GM12872 (cell line): ENCODE measurements around the gene TCF15.

Source experiments
- TF ChIP-seq, protein P1 (sequence below): IDR thresholded peaks from 3 replicates; pipeline ENCODE4 v1.5.1; 2011; ENCODE audit warnings: low read depth, mild to moderate bottlenecking, low read length, moderate library complexity; ENCODE audit not compliant: insufficient read depth

The TCF15 gene

DNA sequence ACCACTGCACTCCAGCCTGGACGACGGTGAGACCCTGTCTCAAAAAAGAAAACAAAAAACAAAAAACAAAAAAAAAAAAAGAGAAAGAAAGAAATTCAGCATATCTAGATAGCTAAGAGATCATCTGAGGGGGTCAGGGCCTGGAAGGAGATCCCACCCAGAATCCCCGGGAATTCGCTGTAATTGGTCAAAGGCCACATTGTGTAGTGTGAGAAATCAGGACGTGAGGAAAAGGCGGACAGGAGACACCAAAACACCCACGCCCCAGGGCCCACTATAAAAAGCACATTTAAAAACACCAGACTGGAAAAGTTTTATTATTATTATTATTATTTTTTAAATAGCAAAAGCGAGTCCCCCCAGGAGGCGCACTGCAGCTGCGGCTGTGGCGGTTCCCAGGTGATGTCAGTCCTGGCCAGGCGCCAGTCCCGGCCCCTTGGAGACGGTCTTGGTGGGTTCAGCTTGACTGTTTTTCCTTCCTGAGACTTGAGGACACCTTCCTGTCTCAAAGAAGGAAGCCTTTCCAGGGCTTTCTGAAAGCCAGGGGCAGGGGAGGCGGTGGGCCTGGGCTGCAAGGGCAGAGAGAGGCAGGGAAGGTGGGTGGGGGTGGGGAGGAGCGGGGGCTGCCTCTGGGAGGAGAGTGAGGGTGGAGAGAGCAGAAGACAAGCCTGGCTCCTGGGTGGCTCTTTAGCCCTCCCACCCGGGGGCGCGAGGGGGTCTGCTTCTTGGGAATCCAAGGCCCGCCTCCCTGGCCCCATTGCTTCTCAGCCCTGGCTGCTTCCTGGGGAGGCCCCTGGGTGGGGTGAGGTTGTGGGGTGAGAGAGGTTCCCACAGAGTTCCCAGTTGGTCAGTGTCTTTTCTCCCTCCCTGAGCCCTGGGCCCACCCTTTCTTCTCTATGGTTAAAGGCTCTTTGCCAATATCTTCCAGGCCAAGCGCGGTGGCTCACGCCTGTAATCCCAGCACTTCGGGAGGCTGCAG lies 14.5 kb downstream of the TCF15 start:
- TF ChIP-seq, protein P1, sequence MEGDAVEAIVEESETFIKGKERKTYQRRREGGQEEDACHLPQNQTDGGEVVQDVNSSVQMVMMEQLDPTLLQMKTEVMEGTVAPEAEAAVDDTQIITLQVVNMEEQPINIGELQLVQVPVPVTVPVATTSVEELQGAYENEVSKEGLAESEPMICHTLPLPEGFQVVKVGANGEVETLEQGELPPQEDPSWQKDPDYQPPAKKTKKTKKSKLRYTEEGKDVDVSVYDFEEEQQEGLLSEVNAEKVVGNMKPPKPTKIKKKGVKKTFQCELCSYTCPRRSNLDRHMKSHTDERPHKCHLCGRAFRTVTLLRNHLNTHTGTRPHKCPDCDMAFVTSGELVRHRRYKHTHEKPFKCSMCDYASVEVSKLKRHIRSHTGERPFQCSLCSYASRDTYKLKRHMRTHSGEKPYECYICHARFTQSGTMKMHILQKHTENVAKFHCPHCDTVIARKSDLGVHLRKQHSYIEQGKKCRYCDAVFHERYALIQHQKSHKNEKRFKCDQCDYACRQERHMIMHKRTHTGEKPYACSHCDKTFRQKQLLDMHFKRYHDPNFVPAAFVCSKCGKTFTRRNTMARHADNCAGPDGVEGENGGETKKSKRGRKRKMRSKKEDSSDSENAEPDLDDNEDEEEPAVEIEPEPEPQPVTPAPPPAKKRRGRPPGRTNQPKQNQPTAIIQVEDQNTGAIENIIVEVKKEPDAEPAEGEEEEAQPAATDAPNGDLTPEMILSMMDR: no peak

- TF ChIP-seq, protein P1: no peak
These were observed 17.6 kb downstream of the TCF15 start for GRCh38 chr20:592506-592905.

DNA sequence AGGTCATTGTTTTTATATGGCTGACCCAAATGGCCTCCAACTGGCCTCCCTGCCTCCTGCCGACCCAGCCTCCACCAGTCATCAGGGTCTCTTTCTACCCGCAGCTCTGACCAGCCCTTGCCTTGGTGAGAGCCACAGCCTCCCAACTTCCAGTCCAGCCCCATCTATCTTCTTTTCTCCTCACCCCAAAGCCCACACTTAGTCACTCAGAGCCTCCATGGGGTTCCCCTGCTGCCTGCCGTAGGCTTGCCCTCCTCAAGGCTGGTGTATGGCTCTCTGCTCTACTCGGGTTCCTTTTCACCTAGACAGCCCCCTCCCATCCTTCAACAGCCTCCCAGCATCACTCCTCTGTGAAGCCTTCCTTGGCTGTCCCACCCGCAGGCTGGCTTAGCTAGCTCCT lies 18.2 kb downstream of the TCF15 start:
- TF ChIP-seq, protein P1: no peak

GRCh38 chr20:588932-589672 lies 21.0 kb downstream of the TCF15 start:
- TF ChIP-seq, protein P1: peak; percentile 18; the same call in 1 of the 3 replicates

GRCh38 chr20:588476-588875 lies 21.6 kb downstream of the TCF15 start:
- TF ChIP-seq, protein P1: no peak

GRCh38 chr20:584971-585301 lies 25.2 kb downstream of the TCF15 start:
- TF ChIP-seq, protein P1: no peak

DNA sequence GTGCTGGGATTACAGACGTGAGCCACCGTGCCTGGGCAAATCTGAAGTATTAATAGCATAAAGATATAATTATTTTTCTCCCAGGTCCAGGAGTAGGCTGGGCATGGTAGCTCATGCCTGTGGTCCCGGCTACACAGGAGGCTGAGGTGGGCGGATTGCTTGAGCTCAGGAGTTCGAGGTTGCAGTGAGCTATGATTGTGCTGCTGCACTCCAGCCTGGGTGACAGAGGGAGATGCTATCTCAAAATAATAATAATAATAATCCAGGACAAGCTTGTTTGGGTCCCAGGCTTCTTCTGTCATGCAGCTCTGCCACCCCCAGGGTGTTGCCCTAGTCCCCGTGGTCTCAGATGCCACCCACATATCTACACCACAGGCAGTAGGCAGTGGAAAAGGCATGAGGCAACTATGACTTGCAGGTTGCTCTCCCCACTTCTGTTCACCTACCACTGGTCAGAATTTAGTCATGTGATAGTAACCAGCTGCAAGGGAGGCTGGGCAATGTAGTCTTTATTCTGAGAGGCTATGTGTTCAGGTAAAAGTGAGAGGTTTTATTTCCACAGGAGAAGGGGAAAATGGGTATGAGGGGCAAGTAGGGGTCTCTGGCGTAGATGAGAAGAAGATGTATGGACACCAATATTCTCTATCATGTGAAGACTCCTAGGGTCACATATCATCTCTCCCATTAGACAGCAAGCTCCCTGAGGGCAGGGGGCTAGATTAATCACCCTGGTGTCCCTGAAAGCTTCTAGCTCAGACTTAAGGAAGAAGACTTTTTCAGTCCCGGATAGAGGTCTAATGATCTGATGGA lies 25.7 kb downstream of the TCF15 start:
- TF ChIP-seq, protein P1: no peak
